Amniotic stem cell (primary cell): ENCODE results near the gene BLTP2.
"Not testable (repeated sequence)": the region's sequence is repeated elsewhere in the genome, so short reads cannot be mapped to it uniquely, and the experiment has no call there.

Source experiments
- DNase-seq: peaks from one replicate; lab custom pipeline; 2025; lab: John Stamatoyannopoulos, UW

BLTP2 gene

DNA sequence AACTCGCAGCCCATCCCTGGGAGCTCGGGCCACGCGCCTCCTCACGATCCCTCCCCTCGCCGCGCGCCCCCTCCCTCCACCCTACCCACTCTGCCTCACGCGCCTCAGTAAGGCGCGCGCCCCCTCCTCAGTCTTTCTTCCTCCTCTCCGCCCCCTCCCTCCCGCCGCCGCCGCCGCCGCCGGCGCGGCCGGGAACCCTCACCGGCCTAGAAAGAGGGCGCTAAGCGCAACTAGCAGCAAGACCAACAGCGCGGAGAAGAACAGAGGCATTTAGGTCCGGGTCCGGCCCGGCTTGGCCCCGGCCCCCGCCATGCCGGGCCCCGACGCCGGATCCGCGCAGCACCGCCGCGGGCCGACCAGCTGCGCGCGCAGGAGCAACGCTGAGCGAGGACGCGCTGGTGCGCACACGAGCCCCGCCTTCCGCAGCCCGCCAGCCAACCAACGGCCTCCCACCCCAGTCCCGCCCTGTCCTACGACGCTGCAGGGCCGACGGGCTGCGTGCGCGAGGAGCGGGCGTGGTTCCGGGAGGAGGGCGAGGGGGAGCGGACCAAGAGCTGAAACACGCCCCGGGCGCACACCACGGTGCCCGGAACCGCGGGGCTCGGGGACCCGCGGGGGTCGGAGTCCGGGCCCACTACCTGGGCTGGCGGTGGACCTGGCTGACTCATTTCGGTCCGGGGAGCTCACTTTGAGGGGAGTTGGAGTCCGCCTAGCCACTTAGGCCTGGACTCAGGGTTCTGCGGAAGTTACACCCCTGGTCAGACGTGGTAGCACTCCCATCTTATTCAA lies at the start of gene BLTP2:
TSS of gene BLTP2 (minus strand) at position 372 of the 789 bp plus-strand sequence. CDS start at position 270, 102 bp downstream.
- peak; percentile 89 for DNase-seq

- no peak for DNase-seq
Observed at GRCh38 chr17:28693869-28694268, 48.9 kb upstream of the BLTP2 start.

DNA sequence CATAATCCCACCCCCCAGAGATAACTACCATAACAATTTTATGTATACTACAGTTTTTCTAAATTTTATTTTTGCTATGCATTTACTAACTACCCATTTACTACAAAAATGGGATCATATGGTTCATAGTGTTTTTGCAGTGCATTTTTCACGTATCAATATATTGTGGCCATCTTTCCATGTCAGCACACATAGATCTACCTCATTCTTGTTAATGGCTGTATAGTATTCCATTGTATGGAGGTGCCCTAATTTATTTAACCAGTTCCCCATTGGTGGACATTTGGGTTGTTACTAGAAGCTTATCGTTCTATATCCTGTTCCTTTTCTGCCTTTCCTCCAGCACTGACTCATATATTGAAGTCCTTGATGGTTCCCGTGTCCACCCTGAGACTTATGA lies 44.1 kb upstream of the BLTP2 start:
- no peak for DNase-seq

DNA sequence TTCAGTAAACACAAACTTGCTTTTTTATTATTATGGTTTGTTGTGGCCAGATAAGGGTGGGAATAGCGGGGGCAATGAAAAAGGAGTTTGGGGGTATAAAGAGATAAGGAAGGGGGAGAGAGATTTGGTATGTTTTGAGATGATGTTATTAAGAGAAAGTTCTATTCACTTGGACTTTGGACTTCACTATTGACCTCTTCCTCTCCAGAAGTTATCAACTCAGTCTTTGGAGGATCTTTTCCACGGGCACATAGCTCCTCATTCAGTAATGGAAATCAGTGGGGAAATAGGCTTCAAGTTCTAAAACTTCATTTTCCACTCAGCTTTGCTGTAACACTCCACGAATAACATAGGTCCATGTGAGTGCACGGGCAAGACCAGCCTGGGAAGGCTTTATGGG lies 43.5 kb upstream of the BLTP2 start:
- DNase-seq, result no peak

DNA sequence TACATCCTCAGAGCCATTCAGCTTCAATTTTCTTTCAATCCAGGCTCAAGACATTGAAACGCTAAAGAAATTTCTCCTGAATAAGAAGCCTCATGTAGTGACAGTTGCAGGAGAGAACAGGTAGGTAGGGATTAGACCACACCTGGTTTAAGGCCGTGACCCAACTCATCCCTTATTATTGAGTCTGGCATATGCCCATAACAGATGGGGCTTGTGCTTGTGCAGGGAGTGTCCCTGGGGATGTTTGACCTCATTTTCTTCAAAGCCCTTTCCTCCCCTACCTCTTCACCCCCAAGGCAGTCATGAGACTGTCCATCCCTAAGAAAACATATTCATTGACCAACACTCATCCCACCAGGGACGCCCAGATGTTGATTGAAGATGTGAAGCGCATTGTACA lies 41.3 kb upstream of the BLTP2 start:
- no peak for DNase-seq

- DNase-seq, result no peak
Observed at GRCh38 chr17:28685366-28685765, 40.4 kb upstream of the BLTP2 start.

DNA sequence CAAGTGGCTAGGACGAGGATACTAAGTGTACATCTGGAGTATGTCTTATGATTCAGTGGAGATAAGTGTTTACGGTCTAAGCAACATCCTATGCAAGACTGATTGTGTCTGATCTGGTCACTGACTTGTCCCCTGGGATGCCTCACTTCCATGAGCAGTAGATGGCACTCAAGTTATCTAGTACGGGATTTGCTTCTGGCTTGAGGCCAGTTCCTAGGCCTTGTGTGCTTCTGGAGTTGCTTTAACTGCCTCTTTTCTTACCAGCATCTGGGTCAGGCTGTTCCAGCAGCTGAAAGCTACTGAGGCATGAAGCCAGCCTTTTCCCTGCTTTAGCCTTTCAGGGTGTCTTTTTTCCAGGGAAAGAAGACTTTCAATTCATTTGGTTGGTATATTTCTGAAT lies 40.0 kb upstream of the BLTP2 start:
- DNase-seq, result no peak

DNA sequence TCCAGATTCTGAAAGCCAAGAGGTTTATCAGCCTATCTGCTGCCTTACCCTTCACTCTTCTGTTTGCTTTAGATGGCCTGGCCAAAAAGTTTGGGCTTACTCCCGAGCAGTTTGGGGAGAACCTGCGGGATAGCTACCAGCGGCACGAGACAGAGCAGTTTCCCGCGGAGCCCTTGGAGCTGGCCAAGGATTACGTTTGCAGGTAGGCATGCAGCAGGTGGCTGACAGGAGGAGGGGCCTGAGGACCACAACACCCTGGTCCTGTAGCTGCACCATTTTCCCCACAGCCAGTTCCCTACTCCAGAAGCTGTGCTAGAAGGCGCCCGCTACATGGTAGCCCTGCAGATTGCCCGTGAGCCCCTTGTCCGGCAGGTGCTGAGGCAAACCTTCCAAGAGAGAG lies 37.7 kb upstream of the BLTP2 start:
- no peak for DNase-seq

GRCh38 chr17:28675980-28676379 lies 31.0 kb upstream of the BLTP2 start:
- DNase-seq, result no peak

DNA sequence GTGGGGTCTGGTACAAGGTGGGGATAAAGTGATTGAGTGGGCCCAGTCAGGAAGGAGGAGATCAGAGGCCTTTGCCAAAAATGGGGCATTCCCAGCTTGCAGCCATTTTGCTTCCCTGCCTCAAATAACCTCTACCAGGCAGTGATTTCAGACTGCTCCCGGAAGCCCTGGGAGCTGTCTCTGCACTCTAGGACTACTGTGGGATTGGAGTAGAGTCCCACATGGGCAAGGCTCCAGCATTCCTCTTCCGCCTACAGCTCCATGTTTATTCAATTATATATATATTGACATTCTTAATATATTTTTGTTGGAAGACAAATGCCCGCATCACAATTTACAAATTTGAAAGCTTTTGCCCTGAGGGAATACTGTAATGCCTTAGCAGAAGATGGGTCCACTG lies 30.5 kb upstream of the BLTP2 start:
- no peak for DNase-seq

DNA sequence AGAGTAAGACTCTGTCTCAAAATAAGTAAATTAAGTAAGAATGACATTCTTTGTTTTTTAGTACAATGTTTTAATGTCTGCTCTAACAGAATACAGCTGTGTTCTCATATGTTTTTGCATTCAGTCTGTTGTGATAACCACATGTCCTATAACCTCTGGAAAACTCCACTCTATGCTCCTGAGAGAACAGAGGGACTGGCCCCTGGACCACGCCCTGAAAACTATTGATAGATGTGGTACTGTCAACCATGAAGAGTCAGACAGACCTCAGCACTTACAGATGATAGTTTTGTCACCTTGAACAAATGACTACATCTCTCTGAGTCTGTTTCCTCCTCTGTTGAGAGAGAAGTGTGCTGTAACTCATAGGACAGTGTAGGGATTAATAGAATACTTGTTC lies 25.0 kb upstream of the BLTP2 start:
- DNase-seq, result no peak

DNA sequence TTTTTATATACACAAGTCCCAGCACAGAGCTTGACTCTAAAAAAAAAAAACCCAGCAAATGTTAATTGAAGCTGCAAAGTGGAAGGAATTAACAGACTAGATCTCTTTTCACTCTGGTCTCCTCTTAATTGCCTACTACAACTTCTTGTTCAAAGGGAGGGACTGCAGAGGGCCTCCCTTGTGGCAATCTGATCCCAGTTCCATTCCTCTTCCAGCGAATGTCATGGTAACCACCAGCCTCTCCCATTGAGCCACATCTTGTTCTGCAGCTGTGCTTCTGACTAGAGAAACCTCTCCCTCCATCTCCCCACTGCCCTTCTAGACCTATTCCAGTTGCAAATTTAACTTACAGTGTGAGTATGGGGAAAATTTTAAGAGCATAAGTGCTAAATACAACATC lies 22.9 kb upstream of the BLTP2 start:
- DNase-seq, result no peak

DNA sequence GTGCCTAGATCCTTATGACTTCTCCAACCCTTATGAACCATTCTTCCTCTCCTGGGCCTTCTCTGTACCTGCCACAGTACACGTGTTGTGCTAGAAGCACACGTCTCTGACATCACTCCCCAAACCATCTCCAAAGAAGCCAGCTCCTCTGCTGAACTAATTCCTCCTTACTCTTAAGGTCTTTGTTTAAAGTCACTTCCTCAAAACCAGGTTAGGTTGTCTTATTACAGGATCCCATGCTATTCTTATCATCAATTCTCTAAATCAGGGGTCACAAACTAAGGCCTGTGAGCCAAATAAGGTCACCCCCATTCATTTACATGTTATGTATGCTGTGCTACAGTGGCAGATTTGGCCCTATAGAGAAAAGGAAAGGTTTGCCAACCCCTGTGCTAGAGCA lies 21.0 kb upstream of the BLTP2 start:
- DNase-seq, result no peak

DNA sequence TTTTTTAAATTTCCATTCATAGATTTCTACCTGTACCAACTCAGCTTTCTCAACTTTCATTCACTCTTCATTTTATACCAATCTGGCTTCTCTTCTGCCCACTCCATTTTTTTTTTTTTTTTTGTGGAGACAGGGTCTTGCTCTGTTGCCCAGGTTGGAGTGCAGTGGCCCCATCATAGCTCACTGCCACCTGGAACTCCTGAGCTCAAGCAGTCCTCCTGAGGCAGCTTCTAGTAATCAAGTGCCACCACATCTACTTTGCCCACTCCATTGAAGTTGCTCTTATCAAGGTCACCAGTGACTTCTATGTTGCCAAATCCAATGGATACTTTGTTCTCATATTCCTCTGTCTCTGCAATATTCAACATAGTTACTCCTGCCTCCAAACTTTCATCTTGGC lies 18.8 kb upstream of the BLTP2 start:
- no peak for DNase-seq

DNA sequence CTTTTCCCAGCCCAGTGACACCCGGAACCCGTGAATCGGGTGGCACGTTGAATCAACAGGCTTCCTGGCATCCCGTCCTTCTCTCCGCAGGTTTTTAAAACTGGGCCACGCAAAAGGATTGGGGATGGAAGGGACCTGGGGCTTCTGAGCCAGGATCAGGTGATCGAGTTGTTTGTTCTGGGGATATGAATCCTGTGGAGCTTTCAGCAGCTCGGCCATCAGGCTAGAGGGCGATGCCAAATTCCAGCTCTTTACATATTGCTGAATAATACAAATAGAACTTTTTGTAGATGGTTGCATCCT lies 17.5 kb upstream of the BLTP2 start:
- no peak for DNase-seq

- peak; percentile 51 for DNase-seq
Observed at GRCh38 chr17:28661635-28662526, 16.9 kb upstream of the BLTP2 start, which contains the start of the genes SDF2 and SUPT6H. Gene SDF2, minus strand, starts transcription at chr17:28661906. Its CDS starts 30 bp downstream, at chr17:28661876. Gene SUPT6H, plus strand, starts transcription at chr17:28662205. Its CDS starts 11,197 bp downstream, at chr17:28673402.

GRCh38 chr17:28659497-28659881 lies 14.5 kb upstream of the BLTP2 start:
- DNase-seq, result not testable (repeated sequence)

DNA sequence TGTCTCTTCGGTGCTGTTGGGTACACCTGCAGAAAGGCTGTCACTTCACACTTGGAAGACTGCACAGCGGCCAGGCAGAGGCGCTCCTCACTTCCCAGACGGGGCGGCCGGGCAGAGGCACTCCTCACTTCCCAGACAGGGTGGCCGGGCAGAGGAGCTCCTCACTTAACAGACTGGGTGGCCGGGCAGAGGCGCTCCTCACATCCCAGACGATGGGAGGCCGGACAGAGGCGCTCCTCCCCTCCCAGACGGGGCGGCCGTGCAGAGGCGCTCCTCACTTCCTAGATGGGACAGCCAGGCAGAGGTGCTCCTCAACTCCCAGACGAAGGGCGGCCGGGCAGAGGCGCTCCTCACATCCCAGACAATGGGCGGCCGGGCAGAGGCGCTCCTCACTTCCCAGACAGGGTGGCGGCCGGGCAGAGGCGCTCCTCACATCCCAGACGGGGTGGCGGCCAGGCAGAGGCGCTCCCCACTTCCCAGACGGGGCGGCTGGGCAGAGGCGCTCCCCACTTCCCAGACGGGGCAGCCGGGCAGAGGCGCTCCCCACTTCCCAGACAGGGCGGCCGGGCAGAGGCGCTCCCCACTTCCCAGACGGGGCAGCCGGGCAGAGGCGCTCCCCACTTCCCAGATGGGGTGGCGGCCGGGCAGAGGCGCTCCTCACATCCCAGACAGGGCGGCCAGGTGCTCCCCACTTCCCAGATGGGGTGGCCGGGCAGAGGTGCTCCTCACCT lies 14.0 kb upstream of the BLTP2 start:
- DNase-seq, result not testable (repeated sequence)

DNA sequence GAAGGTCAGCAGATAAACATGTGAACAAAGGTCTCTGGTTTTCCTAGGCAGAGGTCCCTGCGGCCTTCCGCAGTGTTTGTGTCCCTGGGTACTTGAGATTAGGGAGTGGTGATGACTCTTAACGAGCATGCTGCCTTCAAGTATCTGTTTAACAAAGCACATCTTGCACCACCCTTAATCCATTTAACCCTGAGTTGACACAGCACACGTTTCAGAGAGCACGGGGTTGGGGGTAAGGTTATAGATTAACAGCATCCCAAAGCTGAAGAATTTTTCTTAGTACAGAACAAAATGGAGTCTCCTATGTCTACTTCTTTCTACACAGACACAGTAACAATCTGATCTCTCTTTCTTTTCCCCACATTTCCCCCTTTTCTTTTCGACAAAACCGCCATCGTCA lies 13.4 kb upstream of the BLTP2 start:
- DNase-seq, result not testable (repeated sequence)

DNA sequence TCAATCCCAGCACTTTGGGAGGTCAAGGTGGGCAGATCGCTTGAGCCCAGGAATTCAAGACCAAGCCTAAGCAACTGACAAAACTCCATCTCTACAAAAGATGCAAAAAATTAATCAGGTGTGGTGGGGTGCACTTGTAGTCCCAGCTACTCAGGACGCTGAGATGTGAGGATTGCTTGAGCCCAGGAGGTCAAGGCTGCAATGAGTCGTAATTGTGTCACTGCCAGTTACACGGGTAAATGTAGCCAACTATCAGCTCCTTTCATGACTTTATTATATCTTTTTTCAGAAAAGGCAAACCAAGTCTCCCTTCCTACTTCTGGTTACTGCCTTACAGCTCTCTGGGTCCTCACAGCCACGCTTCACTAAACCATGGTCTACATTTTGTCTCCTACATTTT lies 12.8 kb upstream of the BLTP2 start:
- DNase-seq, result no peak

DNA sequence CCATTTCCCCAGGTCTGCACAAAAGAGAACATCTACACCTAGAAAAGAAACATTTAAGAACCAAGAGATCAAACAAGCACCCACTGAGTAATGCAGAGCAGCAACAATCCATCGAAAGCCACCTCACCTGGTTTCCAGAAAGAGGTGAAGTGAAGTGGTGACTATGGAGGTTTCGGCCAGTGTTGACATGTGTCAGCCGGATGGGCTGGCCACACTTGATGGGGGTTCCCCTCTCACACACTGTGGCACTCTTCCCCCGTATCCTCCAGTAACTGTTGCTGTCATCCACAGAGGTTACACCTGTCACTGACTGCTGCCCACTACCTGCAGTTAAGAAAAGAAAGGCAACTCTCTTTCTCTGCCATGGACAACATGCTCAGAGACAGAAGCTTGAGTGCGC lies 10.2 kb upstream of the BLTP2 start:
- DNase-seq, result no peak

GRCh38 chr17:28648698-28649097 lies 3.7 kb upstream of the BLTP2 start:
- no peak for DNase-seq
